Activated CD8-positive, alpha-beta memory T cell treated with anti-CD3 and anti-CD28 coated beads for 24 hours (primary cell): ENCODE measurements around the gene TSKU.

Source experiments
- DNase-seq: peaks from one replicate; pipeline ENCODE4 v3.0.0-alpha.2; 2020

TSKU gene

DNA sequence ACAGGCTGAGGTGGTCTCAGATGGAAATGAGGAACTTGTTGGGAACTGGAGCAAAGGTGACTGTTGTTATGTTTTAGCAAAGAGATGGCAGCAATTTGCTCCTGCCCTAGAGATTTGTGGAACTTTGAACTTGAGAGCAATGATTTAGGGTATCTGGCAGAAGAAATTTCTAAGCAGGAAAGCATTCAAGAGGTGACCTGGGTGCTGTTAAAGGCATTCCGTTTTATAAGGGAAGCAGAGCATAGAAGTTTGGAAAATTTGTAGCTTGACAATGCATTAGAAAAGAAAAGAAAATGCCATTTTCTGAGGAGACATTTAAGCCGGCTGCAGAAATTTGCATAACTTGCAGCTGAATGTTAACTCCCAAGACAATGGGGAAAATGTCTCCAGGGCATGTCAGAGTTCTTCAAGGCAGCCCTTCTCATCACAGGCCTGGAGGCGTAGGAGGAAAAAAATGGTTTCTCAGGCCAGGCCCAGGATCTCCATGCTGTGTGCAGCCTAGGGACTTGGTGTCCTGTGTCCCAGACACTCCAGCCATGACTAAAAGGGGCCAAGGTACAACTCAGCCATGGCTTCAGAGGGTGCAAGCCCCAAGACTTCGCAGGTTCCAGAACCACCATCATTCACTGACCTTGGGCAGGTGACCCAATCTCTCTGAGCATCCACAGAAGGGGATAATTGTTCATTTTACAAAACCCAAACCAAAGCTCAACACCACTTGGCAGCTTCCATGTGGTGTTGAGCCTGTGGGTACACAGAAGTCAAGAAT is 8.0 kb downstream of the TSKU start:
- peak; percentile 19 for DNase-seq

DNA sequence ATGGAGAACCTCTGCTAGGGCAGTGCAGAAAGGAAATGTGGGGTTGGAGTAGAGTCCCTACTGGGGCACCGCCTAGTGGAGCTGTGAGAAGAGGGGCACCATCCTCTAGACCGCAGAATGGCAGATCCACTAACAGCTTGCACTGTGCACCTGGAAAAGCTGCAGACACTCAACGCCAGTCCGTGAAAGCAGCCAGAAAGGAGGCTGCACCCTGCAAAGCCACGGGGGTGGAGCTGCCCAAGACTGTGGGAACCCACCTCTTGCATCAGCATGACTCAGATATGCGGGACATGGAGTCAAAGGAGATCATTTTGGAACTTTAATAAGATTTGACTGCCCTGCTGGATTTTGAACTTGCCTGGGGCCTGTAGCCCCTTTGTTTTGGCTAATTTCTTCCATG is 8.7 kb downstream of the TSKU start:
- DNase-seq: peak; percentile 48

DNA sequence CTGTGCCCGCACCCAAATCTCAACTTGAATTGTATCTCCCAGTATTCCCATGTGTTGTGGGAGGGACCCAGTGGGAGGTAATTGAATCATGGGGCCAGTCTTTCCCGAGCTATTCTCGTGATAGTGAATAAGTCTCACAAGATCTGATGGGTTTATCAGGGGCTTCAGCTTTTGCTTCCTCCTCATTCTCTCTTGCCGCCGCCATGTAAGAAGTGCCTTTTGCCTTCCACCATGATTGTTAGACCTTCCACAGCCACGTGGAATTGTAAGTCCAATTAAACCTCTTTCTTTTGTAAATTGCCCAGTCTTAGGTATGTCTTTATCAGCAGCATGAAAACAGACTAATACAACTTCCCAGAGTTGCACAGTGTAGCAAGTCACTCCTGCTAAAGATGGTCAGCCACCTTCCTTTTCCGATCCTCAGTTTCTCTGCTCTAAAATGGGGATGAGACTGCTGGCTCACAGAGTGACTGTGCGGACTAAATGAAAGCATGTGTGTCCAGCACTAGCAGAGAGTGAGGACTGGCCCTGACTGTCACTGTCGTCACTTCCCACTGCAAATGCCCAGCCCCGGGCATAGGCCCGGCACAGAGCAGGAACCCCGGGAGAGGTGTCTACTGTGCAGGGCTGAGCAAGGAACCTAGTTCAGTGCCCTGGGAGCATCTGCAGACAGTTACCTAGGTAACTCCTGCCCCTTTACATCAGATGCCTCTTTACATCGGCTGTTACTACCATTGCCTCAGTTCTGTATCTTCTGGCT is 9.5 kb downstream of the TSKU start:
- peak; percentile 53 for DNase-seq

DNA sequence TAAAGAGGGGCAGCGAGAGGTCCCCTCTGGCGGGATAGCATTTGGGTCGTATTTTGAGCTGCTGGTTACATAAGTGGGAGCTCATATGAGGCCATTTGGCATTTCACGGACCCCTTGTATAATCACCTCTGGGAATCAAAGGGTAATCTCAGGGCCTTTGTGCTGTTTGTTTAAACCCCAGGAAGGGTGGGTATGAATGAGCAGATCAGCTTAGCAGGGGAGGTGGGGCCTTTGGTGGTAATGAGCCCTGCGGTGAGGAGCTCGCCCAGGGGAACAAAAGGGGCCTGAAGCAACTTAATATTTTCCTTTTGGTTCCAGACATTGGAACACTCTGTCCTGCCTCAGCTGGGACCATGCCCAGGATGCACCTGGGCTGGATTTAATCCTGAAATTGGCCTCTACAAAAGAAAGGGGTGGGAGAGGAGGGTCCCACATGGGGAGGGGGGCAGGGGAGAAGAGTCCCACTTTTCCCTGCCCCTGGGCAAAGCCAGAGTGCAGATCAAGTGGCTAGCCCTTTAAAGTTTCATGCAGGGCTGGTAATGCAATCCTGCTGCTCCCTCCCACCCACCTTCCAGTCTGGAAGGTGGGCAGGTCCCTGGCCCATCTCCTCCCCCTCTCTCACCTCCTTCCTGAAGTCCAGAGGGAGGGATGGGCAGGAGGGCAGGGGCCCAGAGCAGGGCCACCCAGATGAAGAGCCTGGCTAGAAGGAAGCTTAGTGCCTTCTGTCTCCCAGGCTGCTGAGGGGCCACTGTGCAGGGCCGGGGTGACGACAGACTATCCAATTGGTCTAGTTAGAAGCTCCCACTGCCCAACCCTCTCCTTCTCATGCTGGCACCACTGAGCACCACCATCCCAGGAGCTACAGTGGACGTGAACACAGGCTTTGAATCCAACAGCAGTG is 10.5 kb downstream of the TSKU start:
- peak; percentile 35 for DNase-seq

DNA sequence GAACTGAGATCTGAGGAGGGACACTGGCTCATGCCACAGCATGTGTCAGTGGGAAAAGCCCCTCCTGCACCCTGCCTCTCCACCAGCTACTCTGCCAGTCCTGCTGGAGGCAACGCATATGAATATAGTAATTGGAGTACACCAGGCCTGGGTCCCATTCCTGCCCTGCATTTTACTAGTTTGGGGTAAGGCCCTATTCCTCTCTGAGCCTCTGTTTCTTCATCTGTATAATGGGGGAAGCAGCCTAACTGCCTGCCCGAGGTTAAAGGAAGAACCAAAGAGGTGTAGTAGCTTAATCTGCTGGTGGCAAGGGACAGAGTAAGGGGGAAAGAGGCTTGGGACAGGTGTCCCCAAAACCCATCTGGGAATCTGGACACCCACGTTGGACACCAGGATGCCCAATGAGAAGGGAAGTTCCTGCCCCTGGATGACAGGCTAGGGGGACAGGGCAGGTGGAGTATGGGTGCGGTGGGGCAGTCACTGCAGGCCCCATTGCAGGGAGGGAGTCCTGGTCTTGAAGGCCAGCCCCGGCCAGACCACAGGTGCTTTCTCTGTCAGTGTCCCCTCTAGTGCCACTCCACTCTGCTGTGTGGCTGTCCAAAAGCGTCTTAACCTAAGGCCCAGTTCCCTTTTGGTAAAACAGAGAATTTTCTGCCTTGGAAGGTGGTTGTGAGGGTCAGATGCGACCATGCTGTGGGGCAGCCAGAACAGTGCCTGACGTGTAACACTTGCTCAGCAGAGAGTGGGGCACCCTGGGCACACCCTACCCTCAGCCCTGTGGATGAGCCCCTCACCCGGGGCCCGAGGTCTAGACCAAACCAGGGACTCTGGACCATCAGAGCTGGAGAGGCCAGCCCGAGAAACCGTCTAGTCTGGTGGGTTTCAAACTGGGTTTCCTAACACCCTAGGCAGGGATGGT is 11.5 kb downstream of the TSKU start:
- peak; percentile 48 for DNase-seq

DNA sequence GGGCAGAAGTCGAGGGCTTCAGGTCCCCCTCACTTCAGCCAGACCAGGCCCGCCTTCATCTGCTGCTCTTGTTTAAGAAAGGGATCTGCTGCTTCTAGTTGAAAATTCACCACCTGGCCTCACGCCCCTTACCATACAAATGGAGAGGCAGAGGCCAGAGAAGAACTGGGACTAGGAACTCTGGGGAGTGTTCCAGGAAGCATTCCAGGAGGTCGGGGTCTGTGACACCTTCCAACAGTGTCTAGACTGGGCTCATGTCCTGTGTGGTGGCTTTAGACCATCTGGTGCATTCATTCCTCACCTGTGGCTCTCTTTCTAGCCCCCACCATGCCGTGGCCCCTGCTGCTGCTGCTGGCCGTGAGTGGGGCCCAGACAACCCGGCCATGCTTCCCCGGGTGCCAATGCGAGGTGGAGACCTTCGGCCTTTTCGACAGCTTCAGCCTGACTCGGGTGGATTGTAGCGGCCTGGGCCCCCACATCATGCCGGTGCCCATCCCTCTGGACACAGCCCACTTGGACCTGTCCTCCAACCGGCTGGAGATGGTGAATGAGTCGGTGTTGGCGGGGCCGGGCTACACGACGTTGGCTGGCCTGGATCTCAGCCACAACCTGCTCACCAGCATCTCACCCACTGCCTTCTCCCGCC is 12.3 kb downstream of the TSKU start:
- peak; percentile 44 for DNase-seq

DNA sequence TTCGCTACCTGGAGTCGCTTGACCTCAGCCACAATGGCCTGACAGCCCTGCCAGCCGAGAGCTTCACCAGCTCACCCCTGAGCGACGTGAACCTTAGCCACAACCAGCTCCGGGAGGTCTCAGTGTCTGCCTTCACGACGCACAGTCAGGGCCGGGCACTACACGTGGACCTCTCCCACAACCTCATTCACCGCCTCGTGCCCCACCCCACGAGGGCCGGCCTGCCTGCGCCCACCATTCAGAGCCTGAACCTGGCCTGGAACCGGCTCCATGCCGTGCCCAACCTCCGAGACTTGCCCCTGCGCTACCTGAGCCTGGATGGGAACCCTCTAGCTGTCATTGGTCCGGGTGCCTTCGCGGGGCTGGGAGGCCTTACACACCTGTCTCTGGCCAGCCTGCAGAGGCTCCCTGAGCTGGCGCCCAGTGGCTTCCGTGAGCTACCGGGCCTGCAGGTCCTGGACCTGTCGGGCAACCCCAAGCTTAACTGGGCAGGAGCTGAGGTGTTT is 12.8 kb downstream of the TSKU start:
- peak; percentile 53 for DNase-seq

DNA sequence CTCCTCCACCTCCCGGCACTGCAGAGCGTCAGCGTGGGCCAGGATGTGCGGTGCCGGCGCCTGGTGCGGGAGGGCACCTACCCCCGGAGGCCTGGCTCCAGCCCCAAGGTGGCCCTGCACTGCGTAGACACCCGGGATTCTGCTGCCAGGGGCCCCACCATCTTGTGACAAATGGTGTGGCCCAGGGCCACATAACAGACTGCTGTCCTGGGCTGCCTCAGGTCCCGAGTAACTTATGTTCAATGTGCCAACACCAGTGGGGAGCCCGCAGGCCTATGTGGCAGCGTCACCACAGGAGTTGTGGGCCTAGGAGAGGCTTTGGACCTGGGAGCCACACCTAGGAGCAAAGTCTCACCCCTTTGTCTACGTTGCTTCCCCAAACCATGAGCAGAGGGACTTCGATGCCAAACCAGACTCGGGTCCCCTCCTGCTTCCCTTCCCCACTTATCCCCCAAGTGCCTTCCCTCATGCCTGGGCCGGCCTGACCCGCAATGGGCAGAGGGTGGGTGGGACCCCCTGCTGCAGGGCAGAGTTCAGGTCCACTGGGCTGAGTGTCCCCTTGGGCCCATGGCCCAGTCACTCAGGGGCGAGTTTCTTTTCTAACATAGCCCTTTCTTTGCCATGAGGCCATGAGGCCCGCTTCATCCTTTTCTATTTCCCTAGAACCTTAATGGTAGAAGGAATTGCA is 13.5 kb downstream of the TSKU start:
- DNase-seq: peak; percentile 57

DNA sequence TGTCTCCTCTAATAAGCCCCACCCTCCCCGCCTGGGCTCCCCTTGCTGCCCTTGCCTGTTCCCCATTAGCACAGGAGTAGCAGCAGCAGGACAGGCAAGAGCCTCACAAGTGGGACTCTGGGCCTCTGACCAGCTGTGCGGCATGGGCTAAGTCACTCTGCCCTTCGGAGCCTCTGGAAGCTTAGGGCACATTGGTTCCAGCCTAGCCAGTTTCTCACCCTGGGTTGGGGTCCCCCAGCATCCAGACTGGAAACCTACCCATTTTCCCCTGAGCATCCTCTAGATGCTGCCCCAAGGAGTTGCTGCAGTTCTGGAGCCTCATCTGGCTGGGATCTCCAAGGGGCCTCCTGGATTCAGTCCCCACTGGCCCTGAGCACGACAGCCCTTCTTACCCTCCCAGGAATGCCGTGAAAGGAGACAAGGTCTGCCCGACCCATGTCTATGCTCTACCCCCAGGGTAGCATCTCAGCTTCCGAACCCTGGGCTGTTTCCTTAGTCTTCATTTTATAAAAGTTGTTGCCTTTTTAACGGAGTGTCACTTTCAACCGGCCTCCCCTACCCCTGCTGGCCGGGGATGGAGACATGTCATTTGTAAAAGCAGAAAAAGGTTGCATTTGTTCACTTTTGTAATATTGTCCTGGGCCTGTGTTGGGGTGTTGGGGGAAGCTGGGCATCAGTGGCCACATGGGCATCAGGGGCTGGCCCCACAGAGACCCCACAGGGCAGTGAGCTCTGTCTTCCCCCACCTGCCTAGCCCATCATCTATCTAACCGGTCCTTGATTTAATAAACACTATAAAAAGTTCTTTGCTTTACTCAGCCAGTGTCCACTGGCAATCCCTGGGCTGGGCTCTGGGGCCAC is 14.4 kb downstream of the TSKU start:
- peak; percentile 55 for DNase-seq

DNA sequence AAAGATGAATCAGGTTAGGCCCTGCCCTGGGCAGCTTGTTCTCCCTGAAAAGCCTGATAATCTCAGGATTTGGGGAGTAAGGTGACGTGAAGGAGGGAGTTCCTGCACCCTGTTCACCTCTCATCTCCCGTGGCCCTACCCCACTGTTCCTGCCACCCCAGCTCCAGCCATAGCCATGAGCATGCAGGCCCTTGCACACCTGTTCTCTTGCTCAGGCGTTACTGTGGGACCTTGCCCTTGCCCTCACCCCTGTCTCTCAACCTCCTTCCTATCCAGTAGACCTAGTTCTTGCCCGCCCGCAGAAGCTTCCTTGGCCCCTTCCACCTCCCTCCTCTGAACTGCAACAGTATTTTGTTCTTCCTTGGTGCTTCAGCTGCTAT is 15.0 kb downstream of the TSKU start:
- no peak for DNase-seq

DNA sequence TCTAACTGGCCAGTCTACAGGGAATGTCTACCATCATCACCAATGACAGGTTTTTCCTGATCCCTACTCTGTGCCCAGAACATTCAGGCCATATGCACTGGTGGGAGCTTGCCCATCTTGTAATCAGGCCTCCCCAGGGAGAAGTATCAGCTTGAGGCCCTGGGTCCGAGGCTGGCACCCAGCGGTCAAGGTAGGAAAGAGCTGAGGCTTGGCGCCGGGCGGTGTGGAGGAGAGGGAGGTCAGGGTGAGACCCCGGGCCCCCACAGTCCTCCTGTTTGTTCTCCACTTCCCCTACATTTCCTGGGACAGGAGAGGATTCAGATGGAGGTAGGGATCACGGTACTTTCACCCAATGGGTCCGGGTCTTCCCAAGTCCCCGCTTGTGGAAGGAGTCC is 15.5 kb downstream of the TSKU start:
- peak; percentile 57 for DNase-seq

DNA sequence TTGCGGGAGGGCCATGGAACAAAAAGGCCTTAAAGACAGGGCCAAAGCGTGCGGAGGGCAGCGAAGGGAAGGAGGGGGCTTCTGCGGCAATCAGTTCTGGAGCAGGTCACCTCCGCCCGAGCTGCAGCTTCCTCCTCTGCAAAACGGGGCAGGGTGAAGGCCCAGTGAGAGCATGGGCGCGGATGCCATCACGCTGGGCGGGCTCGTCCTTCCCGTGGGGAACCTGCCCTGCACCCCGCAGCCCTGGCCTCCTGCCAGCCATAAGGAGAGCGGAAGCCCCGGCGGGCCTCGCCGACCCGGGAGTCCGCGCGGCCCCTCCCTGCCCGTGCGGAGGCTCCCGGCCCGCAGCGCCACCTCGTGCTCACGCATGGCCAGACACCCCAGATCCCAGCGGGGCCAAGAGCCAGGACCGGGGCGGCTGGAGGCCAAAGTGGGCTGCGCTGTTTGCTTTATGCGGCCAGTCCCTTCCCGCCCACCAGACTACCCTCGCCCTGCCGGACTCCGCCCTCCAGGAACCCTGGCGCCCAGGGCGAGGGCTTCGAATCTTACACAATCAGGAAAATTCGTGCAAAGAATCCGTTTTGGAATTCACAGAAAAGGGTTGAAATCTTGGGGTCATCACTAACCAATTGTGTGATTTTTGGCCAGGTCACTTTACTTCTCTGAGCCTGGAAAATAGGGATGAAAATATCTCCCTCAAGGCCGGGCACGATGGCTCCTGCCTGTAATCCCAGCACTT is 16.1 kb downstream of the TSKU start:
- peak; percentile 91 for DNase-seq

DNA sequence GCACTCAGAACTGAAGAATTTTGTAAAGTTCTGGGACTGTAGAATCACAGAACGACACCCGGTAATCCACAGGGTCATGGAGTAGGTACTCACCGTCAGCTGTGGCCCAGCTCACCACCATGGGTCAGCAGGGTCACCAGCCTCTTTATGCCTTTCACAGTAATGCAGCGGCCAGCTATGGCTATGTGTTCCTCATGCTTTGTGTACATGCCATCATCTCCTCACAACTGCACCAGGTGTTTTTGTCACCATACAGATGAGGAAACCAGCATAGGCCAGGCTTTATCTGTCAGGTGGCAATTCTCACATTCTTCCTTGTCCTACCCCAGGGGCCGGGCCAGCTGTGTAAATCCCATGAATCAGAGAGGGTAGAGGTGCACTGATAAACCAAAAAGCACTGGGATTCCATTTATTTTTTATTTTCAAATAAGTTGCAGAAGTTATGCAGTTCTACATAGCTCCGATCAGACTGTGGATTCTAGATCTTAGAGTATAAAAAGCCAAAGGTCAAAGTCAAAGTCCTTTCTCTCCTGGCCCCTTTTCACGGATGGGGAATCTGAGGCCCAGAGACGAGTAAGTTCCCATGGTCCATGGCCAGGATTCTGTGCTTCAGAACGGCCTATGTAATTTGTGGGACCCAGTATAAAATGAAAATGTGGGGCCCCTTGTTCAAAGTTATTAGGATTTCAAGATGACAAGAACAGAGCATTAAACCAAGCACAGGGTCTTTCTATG is 17.5 kb downstream of the TSKU start:
- DNase-seq: peak; percentile 45

DNA sequence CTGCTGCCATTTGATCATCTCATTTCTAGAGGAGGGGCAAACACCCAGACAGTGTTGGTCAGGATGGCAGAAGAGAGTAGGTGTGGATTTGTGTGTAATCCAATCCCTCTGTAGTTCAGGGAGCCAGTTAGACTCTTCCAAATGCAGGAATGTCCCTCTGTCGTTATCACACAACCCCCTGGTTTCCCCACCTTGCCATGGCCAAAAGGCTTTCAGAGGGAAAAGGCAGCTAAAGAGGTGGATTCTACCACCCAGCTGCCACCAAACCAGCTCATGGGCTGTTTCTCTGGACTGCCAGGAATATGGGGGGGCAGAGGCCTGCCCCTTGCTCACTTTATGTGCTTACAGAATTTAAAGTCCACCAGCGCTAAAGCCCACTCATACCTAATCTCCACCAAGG is 18.1 kb downstream of the TSKU start:
- DNase-seq: peak; percentile 46

DNA sequence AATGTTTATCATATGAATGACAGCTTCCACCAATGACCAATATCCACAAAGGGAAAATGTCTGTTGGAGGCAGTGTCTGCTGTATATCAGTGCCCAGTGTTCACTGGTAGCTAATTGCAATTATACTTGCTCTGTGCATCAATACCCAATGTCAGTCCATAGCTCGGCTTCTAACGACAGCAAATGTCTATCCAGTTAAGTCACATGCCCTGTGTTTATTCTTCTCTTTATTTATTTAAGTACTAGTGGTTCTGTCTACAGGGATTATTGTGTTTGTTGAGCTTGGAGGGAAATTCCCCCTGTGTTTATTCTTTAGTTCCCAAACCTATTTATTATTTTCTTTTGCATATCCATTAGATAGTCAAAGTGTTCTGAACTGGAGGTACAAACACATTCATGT is 18.6 kb downstream of the TSKU start:
- no peak for DNase-seq

DNA sequence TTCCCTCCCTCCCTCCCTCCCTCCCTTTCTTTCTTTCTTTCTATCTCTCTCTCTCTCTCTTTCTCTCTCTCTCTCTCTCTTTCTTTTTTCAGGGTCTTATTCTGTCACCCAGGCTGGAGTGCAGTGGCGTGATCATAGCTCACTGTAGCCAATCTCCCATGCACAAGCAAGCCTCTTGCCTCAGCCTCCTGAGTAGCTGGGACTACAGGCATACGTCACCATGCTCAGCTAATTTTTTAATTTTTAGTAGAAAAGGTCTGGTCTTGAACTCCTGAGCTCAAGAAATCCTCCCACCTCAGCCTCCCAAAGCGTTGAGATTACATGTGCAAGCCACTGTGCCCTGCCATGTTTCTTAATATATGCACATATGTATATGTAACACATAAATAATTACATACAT is 19.0 kb downstream of the TSKU start:
- peak; percentile 28 for DNase-seq

DNA sequence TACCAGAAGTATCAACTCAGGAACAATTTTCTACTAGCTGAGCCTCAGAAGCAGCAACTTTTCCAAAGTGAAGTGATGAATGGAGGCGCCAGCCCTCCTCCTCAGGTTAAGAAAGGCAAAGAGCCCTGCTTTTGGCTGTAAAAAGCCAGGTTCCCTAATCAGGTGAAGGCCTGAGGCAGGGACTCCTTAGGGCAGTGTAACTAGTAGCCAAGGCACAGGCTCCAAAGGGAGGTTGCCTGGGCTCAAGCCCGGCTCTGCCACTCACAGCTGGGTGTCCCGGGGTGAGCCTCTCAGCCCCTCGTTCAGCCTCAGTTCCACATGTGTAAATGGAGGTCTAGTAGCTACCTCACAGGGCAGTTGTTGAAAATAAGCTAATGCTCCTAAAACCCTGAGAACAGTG is 19.5 kb downstream of the TSKU start:
- peak; percentile 42 for DNase-seq

DNA sequence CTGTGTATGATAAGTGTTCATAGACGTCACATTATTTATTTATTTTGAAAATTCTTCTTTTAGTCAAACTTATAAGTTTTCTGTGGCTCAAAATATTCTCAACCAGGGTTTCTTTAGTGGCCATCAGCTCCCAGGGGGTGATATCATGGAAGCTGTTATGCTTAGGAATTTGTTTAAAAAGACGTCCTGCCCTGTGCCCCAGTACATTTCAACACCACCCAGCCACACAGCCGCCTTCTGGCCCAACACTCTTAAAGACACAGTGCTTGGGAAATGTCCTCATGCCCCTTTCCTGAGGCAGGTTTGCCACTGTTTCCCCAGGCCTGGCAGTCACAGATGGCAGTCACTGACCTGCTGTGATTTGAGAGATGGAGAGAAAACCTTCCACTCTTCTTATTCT is 19.9 kb downstream of the TSKU start:
- DNase-seq: peak; percentile 47
